ENCODE data around the gene EPB41L4A.

EPB41L4A gene

DNA sequence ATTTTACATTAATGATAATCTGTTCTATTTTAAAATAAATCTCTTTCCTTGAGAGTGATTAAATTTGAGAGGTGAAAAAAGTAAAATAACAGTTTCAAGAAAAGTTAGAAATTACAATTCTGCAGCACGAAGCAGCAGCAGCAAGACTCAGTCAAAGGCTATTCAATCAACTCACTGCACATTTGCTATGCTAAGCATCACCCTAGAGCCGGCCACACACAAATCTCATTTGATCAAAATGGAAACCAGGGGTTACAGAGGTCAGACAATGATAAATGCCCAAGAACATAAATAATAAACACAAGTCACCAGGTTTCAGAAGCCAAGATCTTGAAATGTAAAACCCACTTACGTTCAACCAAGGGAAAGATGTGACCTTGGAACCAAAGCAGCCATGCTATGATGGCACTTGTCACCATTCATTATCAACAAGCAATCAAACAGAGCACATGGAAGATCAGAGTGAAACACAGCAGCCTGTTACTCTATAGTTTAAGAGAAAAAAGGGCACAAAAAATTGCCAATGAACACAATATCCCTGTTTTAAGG lies 136.0 kb downstream of the EPB41L4A start:
- ChIA-PET POLR2A (no interaction called here), CTCF (interaction anchor here (1.4 kb wide), 1 partner anchor 137 kb away, joined by 3 read pairs; no protein-coding TSS in a partner anchor)
- no peak for DNase-seq (ENCODE audit: extremely low spot score)
- TF ChIP-seq, protein P1, sequence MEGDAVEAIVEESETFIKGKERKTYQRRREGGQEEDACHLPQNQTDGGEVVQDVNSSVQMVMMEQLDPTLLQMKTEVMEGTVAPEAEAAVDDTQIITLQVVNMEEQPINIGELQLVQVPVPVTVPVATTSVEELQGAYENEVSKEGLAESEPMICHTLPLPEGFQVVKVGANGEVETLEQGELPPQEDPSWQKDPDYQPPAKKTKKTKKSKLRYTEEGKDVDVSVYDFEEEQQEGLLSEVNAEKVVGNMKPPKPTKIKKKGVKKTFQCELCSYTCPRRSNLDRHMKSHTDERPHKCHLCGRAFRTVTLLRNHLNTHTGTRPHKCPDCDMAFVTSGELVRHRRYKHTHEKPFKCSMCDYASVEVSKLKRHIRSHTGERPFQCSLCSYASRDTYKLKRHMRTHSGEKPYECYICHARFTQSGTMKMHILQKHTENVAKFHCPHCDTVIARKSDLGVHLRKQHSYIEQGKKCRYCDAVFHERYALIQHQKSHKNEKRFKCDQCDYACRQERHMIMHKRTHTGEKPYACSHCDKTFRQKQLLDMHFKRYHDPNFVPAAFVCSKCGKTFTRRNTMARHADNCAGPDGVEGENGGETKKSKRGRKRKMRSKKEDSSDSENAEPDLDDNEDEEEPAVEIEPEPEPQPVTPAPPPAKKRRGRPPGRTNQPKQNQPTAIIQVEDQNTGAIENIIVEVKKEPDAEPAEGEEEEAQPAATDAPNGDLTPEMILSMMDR (IDR thresholded peaks at IDR 0.05; ENCODE audit: control extremely low read depth, extremely low read depth, low read depth, missing control alignments): no peak

DNA sequence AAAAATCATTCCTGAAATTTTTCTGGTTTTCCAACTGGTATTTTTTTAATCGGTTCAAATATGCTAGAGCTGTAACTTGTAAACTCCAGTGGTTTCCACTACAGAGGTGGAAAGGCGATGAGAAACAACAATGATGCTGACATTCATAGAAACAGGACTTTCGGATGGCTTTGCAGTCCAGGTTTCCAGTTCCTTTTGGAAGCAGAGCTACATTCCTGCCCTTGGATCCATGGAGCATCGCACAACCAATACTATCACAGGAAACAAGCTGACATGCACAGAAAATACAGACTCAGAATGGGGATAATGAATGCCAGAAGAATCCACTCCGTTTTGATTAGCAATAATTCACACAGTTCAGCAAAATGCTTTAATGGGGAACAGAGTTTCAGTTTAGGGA lies 140.0 kb downstream of the EPB41L4A start:
- no peak for DNase-seq (ENCODE audit: extremely low spot score)
- CTCF ChIA-PET: interaction anchor here (0.7 to 1.5 kb wide), 2 partner anchors 13 to 37 kb away, joined by 3 read pairs; no protein-coding TSS in a partner anchor

DNA sequence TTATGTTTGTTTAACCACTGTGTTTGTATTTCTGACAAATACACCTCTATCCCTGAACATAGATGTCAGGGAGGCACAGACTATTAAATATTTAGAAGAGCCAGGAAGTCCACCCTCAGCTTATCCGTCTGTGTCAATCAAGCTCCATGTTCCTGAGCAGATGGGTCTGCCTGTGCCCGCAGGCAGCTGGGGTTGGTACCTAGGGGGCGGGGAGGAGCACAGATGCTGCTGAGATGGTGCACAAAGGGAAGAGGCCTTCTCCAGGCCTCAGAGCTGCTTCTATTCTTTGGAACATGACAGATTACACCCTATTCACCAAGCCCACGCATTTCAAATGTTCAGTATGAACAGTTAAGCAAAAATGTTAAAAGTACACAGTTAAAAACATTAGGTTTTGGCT lies 142.1 kb downstream of the EPB41L4A start:
- ChIA-PET POLR2A (no interaction called here), CTCF (interaction anchor here (1.3 kb wide), 1 partner anchor 15 kb away, joined by 3 read pairs; no protein-coding TSS in a partner anchor)
- no peak for DNase-seq (ENCODE audit: extremely low spot score)
- TF ChIP-seq, protein P1 (IDR thresholded peaks at IDR 0.05; ENCODE audit: control extremely low read depth, extremely low read depth, low read depth, missing control alignments): no peak

More for the DNA sequence above, 140.0 kb downstream of the EPB41L4A start:
- POLR2A ChIA-PET: no interaction called here
- TF ChIP-seq, protein P1 (IDR thresholded peaks at IDR 0.05; ENCODE audit: control extremely low read depth, extremely low read depth, low read depth, missing control alignments): no peak

DNA sequence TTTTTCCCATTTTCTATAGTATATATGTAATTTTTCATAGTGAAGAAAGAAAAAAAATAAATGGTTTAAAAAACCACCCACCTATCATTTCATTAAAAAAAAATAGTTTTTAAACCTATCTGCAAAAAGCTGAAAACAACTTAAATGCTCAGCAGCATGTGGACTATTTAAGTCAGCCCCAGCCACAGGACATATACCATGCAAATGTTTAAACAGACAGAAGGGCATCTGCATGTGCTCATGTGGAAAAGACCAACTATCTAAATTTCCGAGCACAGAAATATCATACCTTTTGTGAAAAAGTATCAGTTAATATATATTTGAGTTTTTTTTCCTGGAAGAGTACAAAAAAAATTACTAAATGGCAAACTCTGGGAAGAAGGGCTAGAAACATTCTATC lies 143.4 kb downstream of the EPB41L4A start:
- ChIA-PET POLR2A (no interaction called here), CTCF (interaction anchor here (1.4 kb wide), 1 partner anchor 41 kb away, joined by 3 read pairs; no protein-coding TSS in a partner anchor)
- TF ChIP-seq, protein P1 (IDR thresholded peaks at IDR 0.05; ENCODE audit: control extremely low read depth, extremely low read depth, low read depth, missing control alignments): no peak
- DNase-seq (ENCODE audit: extremely low spot score): no peak

DNA sequence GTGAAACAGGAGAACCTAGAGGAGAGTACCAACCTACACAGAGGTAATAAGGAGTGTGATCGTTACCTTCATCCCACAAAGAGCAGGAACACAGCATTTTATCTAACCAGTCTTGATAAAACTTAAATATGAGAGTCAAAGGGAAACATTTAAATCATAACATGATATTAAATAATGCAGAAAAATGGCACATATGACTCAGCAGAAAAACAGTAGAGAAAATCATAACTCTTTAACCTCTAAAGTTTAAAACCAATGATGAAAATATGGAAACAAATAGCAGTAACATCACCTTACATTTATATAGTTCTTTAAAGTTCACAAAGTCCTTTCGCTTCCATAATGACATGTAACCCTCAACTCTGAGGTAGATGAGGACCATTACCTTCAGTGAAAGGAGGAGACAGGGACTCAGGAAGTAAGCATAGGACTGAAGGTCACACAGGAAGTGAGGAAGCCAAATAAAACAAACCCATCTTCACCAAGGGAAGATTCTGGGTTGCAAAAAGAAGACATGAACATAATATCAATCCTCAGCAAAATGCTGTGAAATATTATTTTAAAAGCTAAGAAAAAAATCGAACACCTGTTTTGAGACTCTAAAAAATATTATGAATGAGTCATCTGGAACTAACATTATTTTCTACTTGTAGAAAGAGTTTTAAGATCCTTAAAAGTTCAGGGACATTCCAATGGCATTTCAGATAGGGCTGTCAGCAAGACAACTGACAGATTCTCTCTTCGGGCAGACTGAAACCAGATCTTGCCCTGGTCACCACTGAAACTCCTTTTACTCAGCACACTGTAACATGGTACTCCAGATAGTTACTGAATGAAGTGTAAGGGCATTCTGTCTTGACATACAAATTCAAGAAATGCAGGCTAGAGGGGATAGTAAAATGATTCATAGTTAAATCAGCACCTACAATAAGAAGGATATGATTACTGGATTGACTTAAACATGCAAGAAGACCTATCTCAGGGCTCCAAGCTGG lies 148.5 kb downstream of the EPB41L4A start:
- CTCF ChIA-PET: interaction anchor here (1.0 to 1.3 kb wide), 2 partner anchors 26 to 222 kb away, joined by 3 to 4 read pairs; no protein-coding TSS in a partner anchor
- POLR2A ChIA-PET: no interaction called here
- DNase-seq (ENCODE audit: extremely low spot score): no peak
- TF ChIP-seq, protein P1 (IDR thresholded peaks at IDR 0.05; ENCODE audit: control extremely low read depth, extremely low read depth, low read depth, missing control alignments): no peak

DNA sequence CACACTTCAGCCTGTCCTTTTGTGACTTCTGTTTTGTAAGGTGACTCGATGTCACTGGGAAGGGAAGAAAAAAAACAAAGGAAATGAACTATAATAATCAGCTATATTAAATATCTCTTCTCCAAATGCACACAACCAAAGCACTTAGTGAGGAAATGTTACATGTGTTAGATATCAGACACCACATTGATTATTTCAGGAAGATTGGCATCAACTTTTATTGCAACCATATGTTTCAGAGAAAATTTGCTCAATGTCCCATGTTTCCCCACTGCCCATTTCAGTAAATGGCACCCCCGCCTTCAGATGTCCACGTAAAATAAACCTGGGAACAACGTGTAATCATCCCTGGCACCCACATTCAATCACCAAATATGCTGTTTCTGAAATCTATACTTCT lies 151.8 kb downstream of the EPB41L4A start:
- TF ChIP-seq, protein P1 (IDR thresholded peaks at IDR 0.05; ENCODE audit: control extremely low read depth, extremely low read depth, low read depth, missing control alignments): no peak
- ChIA-PET POLR2A (no interaction called here), CTCF (no interaction called here)
- no peak for DNase-seq (ENCODE audit: extremely low spot score)

Data from GM10248 (cell line).